Measurements from ENCODE around the gene GRM5.
"Not testable (repeated sequence)": the region's sequence is repeated elsewhere in the genome, so short reads cannot be mapped to it uniquely, and the experiment has no call there.

GRM5 gene

GRCh38 chr11:88835709-88836108, 230.1 kb downstream of the GRM5 start:
- DNase-seq (ENCODE audit: low read depth), result not testable (repeated sequence)

- DNase-seq (ENCODE audit: low read depth), result no peak
These were observed 234.4 kb downstream of the GRM5 start for GRCh38 chr11:88831303-88831890.

GRCh38 chr11:88827018-88827676, 238.6 kb downstream of the GRM5 start:
- peak; percentile 7 for DNase-seq (ENCODE audit: low read depth)

- DNase-seq (ENCODE audit: low read depth), result no peak
These were observed 246.2 kb downstream of the GRM5 start for GRCh38 chr11:88819616-88820015.

- no peak for DNase-seq (ENCODE audit: low read depth)
These were observed 246.8 kb downstream of the GRM5 start for GRCh38 chr11:88818978-88819377.

GRCh38 chr11:88815505-88815904, 250.3 kb downstream of the GRM5 start:
- DNase-seq (ENCODE audit: low read depth), result no peak

GRCh38 chr11:88814076-88814475, 251.7 kb downstream of the GRM5 start:
- DNase-seq (ENCODE audit: low read depth), result no peak

GRCh38 chr11:88813233-88813915, 252.4 kb downstream of the GRM5 start:
- DNase-seq (ENCODE audit: low read depth), result no peak

- DNase-seq (ENCODE audit: low read depth), result no peak
These were observed 255.2 kb downstream of the GRM5 start for GRCh38 chr11:88810420-88811097.

- no peak for DNase-seq (ENCODE audit: low read depth)
These were observed 256.7 kb downstream of the GRM5 start for GRCh38 chr11:88809126-88809525.

- DNase-seq (ENCODE audit: low read depth), result no peak
These were observed 258.4 kb downstream of the GRM5 start for GRCh38 chr11:88807349-88807748.

GRCh38 chr11:88806410-88806809, 259.4 kb downstream of the GRM5 start:
- DNase-seq (ENCODE audit: low read depth), result no peak

- no peak for DNase-seq (ENCODE audit: low read depth)
These were observed 264.2 kb downstream of the GRM5 start for GRCh38 chr11:88801484-88802123.

GRCh38 chr11:88799771-88800500, 265.8 kb downstream of the GRM5 start:
- no peak for DNase-seq (ENCODE audit: low read depth)

- DNase-seq (ENCODE audit: low read depth), result no peak
These were observed 275.6 kb downstream of the GRM5 start for GRCh38 chr11:88790182-88790581.

- no peak for DNase-seq (ENCODE audit: low read depth)
These were observed 286.2 kb downstream of the GRM5 start for GRCh38 chr11:88779577-88779976.

GRCh38 chr11:88770475-88771079, 295.2 kb downstream of the GRM5 start:
- no peak for DNase-seq (ENCODE audit: low read depth)

- DNase-seq (ENCODE audit: low read depth), result no peak
These were observed 321.6 kb downstream of the GRM5 start for GRCh38 chr11:88744140-88744539.

- DNase-seq (ENCODE audit: low read depth), result no peak
These were observed 326.3 kb downstream of the GRM5 start for GRCh38 chr11:88739524-88739923.

GRCh38 chr11:88709567-88709966, 356.2 kb downstream of the GRM5 start:
- no peak for DNase-seq (ENCODE audit: low read depth)

GRCh38 chr11:88704485-88704884, 361.3 kb downstream of the GRM5 start:
- peak; percentile 13 for DNase-seq (ENCODE audit: low read depth)

Data from amniotic epithelial cell (primary cell).